SK-N-MC (cell line): Measurements from ENCODE around the gene SNU13.
"Not testable (repeated sequence)": the region's sequence is repeated elsewhere in the genome, so short reads cannot be mapped to it uniquely, and the experiment has no call there.

Source experiments
- DNase-seq: peaks from one replicate; pipeline ENCODE4 v3.0.0-alpha.2; 2011; ENCODE audit warnings: low read depth, low spot score
- H3K27ac ChIP-seq: fragments of 200-600 bp; sonication (generic); 2 replicates; pipeline ENCODE4 v1.5.1; 2016; ENCODE audit warnings: mixed run types
- H3K36me3 ChIP-seq: fragments of 200-600 bp; sonication (generic); 2 replicates; pipeline ENCODE4 v1.6.1; 2017; ENCODE audit warnings: antibody characterized with exemption, low read length, mixed read lengths; ENCODE audit not compliant: insufficient read depth
- H3K4me3 ChIP-seq: fragments of 200-600 bp; sonication (generic); 2 replicates; pipeline ENCODE4 v1.5.1; 2016
- H3K9ac ChIP-seq: fragments of 200-600 bp; sonication (generic); 2 replicates; pipeline ENCODE4 v1.8.0; 2017; ENCODE audit warnings: mixed run types, mixed read lengths; ENCODE audit not compliant: insufficient read length
- H3K9me3 ChIP-seq: fragments of 200-600 bp; sonication (generic); 2 replicates; pipeline ENCODE4 v1.6.1; 2017; ENCODE audit warnings: low read depth, mild to moderate bottlenecking, antibody characterized with exemption, low read length, moderate library complexity, mixed read lengths
- EZH2 ChIP-seq: fragments of 200-600 bp; sonication (generic); IDR thresholded peaks from one replicate; pipeline ENCODE4 v1.6.1; 2017; ENCODE audit warnings: antibody characterized with exemption
- FOXP2 ChIP-seq: optimal IDR thresholded peaks from 2 replicates; pipeline ENCODE3; 2011; ENCODE audit warnings: mild to moderate bottlenecking, moderate library complexity; ENCODE audit not compliant: insufficient read depth; ENCODE audit errors: extremely low read length, control extremely low read depth
- POLR2AphosphoS5 ChIP-seq: IDR thresholded peaks from 2 replicates; pipeline ENCODE4 v1.6.1; 2012; ENCODE audit warnings: mild to moderate bottlenecking, low read depth, low read length, borderline replicate concordance

The SNU13 gene

DNA sequence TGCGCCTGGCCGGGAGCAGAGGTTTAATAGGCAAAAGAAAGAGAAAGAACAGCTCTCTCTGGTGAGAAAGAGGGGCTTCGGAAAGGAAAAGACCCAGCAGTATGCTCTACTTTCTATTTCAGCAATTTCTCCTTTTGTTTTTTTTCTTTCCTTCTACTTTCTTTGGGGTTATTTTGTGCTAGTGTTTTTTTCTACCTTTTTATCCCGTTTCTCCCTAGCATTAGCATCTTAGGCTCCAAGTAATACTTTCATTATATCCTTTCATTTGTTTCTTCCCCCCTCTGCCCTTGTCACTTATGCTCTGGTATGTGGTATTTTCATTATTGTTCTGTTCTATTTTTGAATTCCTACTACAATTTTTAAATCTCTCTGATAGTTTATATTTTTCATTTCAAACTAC lies 4.5 kb downstream of the SNU13 start:
- no peak overlapping the region for H3K4me3 ChIP-seq
- TF ChIP-seq POLR2AphosphoS5 (no peak), EZH2 (no peak), FOXP2 (no peak)
- H3K9me3 ChIP-seq = no peaks in the 10 kb centered on the region
- H3K27ac ChIP-seq = peak overlapping the region; percentile 10; the same call in 1 of the 2 replicates
- H3K9ac ChIP-seq = peak overlapping the region; percentile 26
- peaks cover 17% of the 10 kb centered on the region for H3K36me3 ChIP-seq
- no peak for DNase-seq

DNA sequence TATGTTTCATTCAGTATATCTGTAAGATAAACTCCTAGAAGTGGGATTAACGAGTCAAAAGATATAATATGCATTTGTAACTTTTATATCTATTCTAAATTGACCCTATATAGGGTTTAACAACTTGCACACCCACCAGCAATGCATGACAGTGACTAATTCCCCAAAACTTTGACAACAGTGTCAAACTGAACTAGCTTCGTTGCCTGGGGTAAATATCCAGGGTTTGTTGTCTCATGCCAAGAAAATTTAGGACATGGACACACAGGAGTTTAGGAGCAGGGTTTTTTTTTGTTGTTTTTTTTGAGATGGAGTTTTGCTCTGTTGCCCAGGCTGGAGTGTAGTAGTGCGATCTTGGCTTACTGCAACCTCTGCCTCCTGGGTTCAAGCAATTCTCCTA lies 5.1 kb downstream of the SNU13 start:
- DNase-seq = no peak
- peaks cover 21% of the 10 kb centered on the region for H3K36me3 ChIP-seq
- no peaks in the 10 kb centered on the region for H3K9me3 ChIP-seq
- TF ChIP-seq FOXP2 (no peak), EZH2 (no peak), POLR2AphosphoS5 (no peak)
- no peak overlapping the region for H3K9ac ChIP-seq
- H3K27ac ChIP-seq = no peak overlapping the region
- H3K4me3 ChIP-seq = no peak overlapping the region

DNA sequence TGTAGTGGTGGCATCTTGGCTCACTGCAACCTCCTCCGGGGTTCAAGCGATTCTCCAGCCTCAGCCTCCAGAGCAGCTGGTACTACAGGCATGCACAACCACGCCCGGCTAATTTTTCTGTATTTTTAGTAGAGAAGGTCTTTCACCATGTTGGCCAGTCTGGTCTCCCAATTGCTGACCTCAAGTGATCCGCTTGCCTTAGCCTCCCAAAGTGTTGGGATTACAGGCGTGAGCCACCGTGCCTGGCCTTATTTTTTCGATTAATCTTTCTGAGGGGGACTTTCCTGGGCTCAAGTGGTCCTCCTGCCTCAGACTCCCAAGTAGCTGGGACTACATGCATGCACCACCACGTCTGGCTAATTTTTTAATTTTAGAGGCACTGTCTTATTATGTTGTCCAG lies 5.6 kb downstream of the SNU13 start:
- Histone ChIP-seq H3K27ac (no peak overlapping the region), H3K36me3 (peaks cover 26% of the 10 kb centered on the region), H3K9me3 (no peaks in the 10 kb centered on the region), H3K4me3 (peak overlapping the region; percentile 91), H3K9ac (no peak overlapping the region)
- DNase-seq = no peak
- TF ChIP-seq FOXP2 (no peak), EZH2 (no peak), POLR2AphosphoS5 (no peak)

DNA sequence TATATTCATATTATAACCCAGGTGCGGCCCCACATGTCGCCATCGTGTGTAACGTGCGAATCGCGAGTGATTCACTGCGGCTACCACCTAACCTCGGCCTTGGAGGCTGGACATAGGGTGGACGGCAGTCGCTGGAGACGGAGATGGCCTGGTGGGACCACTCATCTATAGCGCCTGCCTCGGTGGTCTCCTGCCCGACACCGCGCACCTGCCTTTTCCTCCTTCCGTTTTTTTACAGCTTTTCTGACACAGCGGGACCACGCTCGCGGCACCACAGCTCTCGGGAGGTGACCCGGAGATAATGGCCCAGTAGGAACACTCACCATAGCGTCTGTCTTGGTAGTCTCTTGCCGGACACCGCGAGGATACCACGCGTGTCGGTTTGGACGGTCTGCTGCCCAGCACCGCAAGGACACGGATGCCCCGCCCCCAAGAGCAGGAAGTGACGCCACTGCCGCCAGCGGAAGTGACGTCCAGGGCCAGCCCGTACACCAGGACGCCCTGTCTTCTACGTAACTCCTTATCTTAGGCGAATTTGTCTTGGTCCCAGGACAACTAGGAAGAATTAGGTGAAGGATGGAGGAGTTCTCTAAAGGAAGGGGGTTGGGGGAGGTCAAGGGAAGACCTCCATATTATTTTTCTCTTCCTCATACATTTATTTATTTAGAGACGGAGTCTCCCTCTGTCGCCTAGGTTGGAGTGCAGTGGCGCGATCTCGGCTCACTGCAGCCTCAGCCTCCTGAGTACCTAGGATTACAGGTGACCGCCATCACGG lies 6.4 kb downstream of the SNU13 start:
- Histone ChIP-seq H3K9ac (peak overlapping the region; percentile 85), H3K4me3 (peak overlapping the region; percentile 91), H3K27ac (peak overlapping the region; percentile 79), H3K9me3 (no peaks in the 10 kb centered on the region), H3K36me3 (peaks cover 32% of the 10 kb centered on the region)
- peak; percentile 16 for DNase-seq
- TF ChIP-seq POLR2AphosphoS5 (peak; percentile 79; the same call in 1 of the 2 replicates), FOXP2 (no peak), EZH2 (no peak)

DNA sequence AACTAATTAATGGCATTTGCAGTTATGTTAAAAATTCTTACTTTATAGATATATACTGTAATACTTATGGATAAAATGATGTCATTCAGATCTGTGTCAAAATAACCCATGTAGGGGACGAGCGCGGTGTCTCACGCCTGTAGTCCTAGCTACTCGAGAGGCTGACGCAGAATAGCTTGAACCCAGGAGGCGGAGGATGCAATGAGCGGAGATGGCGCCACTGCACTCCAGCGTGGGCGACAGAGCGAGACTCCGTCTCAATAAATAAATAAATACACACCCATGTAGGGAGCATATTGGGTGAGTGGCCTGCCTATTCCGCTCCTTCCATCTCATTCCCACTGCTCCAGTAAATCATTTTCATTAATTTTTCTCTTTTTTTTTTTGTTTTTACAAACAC lies 7.1 kb downstream of the SNU13 start:
- Histone ChIP-seq H3K9ac (peak overlapping the region; percentile 85), H3K36me3 (peaks cover 34% of the 10 kb centered on the region), H3K9me3 (no peaks in the 10 kb centered on the region), H3K27ac (no peak overlapping the region), H3K4me3 (peak overlapping the region; percentile 91)
- TF ChIP-seq FOXP2 (no peak), POLR2AphosphoS5 (no peak)
- no peak for DNase-seq

DNA sequence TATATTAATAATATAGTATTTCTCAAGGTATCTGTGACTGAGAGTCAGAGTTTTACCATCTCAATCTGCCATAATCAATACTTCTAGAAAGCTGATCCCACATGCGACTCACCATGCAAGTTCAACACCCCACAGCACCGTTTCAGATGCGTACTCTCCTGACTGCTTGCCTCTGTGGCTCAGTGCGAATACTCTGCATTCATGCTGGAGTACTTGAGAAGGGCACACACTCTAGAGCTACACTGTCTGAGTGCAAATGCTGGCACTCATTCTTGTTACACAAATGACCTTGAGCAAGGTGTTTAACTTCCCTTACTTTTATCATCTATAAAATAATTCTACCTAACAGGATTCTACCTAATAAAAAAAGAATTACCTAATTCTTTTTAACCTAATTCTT lies 12.5 kb downstream of the SNU13 start:
- Histone ChIP-seq H3K27ac (no peak overlapping the region), H3K9me3 (no peaks in the 10 kb centered on the region), H3K9ac (no peak overlapping the region), H3K36me3 (peaks cover 63% of the 10 kb centered on the region), H3K4me3 (no peak overlapping the region)
- no peak for DNase-seq
- TF ChIP-seq POLR2AphosphoS5 (no peak), FOXP2 (no peak), EZH2 (no peak)

DNA sequence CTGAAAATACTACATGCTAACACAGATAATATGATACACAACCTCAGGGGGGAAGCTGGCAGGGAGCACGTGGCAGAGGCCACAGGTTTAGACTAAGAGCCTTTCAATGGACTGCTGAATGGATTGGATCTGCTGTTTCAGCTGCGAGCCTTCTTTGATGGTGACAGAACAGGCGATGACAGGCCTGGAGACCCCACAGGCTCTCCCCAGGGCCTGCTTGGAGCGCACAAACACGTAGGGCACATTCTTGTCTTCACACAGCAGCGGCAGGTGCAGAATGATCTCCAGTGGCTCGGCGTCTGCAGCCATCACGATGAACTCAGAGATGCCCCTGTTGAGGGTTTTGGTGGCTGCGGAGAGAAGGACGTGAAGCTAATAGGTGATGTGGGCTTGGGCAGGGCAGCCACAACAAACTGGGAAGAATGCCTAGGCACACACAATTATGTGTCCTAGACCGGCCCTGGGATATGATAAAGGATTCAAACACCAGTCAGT lies 13.8 kb downstream of the SNU13 start:
- Histone ChIP-seq H3K36me3 (peaks cover 51% of the 10 kb centered on the region), H3K9ac (no peak overlapping the region), H3K4me3 (no peak overlapping the region), H3K9me3 (no peaks in the 10 kb centered on the region), H3K27ac (no peak overlapping the region)
- no peak for TF ChIP-seq FOXP2
- no peak for TF ChIP-seq POLR2AphosphoS5
- TF ChIP-seq EZH2 = no peak
- no peak for DNase-seq

DNA sequence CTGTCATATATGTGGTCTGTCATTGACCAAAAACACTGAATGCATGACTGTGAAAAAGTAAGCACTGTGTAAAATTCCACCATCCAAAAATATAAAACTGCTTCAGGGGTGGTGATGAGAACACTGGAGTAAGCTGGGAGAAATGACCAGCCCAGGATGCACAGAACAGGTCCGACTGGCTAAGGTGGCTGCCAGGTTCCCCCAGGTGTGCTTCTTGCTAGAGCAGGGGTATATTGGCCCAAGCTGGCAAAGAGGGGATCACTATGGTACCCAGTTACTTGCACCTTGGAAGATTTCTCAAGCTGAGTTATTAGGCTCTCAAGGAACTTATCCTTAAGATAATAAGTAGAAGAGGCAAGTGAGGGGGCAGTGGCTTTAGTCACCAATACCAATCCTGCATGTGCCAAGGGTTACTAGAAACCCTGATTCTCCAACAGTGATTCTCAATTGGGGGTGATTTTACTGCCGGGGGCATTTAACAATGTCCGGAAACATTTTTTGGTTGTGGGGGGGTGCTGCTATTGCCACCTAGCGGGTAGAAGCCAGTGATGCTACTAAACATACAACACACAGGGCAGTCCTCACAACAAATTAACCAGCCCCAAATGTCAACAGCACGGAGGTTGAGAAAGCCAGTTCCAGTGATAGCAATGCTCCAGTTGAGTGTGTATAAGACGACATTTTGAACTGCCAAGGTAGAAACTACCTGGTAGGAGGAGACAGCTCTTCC lies 15.7 kb downstream of the SNU13 start:
- TF ChIP-seq FOXP2 (no peak), EZH2 (no peak), POLR2AphosphoS5 (no peak)
- Histone ChIP-seq H3K9me3 (no peaks in the 10 kb centered on the region), H3K36me3 (peaks cover 37% of the 10 kb centered on the region), H3K27ac (no peak overlapping the region), H3K4me3 (no peak overlapping the region), H3K9ac (no peak overlapping the region)
- no peak for DNase-seq

DNA sequence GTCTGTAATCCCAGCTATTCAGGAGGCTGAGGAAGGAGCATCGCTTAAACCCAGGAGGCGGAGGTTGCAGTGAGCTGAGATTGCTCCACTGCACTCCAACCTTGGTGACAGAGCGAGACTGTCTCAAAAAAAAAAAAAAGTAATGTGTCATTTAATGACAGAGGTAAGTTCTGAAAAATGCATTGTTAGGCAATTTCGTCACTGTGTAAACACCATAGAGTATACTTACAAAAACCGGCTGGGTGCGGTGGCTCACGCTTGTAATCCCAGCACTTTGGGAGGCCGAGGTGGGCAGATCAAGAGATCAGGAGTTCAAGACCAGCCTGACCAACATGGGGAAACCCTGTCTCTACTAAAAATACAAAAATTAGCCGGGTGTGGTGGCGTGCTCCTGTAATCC lies 16.6 kb downstream of the SNU13 start:
- H3K9ac ChIP-seq, H3K27ac ChIP-seq, DNase-seq, H3K4me3 ChIP-seq, H3K9me3 ChIP-seq: not testable (repeated sequence)
- peaks cover 30% of the 10 kb centered on the region for H3K36me3 ChIP-seq
